DMS153 (cell line): ENCODE measurements around the gene BMP2K.
"Not testable (repeated sequence)": the region's sequence is repeated elsewhere in the genome, so short reads cannot be mapped to it uniquely, and the experiment has no call there.

Source experiments
- DNase-seq: peaks from one replicate; lab custom pipeline; 2025; lab: John Stamatoyannopoulos, UW

BMP2K gene

DNA sequence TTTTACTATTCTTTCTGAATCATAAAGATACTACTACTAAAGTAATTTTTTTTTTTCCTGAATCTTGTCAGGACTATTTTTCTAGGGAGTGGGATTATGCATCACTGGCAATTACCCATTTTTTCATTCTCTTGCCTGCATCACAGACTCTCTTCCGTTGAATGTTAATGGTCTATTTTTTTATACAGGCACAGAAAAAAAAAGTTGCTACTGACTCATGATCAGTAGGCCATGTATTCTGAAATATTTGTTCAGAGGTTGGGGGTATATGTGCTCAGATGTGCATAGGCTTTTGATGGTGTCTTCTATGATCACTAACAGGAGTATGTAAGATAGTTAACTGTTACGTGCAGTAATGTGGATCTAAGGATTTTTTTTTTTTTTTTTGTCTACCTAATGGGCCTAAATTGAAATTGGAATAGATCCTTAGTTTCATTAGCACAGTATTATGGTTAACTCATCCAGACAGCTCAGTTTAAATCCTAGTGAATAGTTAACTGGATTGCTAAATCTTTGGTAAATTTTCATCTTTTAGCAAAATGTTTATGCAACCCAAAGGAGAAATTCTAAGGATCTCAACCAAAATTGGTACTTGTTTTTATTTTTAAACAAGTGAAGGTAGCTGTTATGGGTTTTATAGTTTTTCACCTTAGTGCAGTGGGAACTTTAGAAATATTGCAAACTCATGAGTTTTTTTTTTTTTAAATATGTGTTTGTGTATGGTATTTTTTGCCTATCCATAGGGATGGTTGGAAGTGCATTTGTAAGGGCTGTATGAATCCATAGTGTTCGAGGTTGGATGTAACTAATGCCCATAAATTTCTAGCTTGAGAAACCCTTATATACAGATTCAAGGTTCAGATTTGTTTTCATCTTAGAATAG is 12.1 kb downstream of the BMP2K start:
- DNase-seq, result no peak

DNA sequence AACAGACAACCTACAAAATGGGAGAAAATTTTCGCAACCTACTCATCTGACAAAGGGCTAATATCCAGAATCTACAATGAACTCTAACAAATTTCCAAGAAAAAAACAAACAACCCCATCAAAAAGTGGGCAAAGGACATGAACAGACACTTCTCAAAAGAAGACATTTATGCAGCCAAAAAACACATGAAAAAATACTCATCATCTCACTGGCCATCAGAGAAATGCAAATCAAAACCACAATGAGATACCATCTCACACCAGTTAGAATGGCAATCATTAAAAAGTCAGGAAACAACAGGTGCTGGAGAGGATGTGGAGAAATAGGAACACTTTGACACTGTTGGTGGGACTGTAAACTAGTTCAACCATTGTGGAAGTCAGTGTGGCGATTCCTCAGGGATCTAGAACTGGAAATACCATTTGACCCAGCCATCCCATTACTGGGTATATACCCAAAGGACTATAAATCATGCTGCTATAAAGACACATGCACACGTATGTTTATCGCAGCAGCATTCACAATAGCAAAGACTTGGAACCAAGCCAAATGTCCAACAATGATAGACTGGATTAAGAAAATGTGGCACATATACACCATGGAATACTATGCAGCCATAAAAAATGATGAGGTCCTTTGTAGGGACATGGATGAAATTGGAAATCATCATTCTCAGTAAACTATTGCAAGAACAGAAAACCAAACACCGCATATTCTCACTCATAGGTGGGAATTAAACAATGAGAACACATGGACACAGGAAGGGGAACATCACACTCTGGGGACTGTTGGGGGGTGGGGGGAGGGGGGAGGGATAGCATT is 19.7 kb downstream of the BMP2K start:
- not testable (repeated sequence) for DNase-seq

DNA sequence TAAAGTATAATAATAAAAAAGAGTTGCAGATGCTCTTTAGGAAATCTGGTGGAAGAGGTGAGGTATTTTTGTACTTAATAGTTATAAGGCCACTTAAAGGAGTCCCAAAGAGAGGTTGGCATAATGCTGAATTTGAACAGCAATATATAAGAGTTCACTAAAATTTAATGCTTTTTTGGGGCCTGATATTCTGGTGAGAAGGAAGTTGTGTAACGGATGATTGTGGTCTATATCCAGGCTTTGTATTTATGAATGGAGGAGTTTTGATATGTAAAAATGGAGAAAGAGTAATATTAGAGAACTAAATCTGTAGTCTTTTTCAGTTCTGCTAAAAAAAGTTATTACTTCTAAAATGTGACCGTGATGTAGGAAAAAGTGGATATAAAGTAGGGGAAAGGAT is 20.4 kb downstream of the BMP2K start:
- no peak for DNase-seq

DNA sequence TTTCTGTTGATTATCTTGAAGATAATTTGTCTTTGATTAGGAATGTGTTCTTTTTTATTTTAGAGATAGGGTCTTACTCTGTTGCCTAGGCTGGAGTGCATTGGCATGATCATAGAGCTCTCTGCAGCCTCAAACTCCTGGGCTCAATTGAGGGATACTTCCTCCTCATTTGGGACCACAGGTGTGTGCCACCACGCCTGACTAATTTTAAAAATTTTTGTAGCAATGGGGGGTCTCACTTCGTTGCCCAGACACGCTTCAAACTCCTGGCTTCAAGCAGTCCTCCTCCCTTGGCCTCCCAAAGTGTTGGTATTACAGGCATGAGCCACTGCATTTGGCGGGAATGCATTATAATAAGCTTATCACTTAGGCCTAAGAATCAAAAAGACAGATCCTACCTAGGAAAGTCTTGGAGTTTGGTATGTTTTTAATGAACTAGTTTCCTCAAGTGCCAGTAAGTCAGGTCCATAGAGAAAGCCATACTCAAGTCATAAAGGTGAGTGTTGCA is 21.7 kb downstream of the BMP2K start:
- DNase-seq, result no peak

DNA sequence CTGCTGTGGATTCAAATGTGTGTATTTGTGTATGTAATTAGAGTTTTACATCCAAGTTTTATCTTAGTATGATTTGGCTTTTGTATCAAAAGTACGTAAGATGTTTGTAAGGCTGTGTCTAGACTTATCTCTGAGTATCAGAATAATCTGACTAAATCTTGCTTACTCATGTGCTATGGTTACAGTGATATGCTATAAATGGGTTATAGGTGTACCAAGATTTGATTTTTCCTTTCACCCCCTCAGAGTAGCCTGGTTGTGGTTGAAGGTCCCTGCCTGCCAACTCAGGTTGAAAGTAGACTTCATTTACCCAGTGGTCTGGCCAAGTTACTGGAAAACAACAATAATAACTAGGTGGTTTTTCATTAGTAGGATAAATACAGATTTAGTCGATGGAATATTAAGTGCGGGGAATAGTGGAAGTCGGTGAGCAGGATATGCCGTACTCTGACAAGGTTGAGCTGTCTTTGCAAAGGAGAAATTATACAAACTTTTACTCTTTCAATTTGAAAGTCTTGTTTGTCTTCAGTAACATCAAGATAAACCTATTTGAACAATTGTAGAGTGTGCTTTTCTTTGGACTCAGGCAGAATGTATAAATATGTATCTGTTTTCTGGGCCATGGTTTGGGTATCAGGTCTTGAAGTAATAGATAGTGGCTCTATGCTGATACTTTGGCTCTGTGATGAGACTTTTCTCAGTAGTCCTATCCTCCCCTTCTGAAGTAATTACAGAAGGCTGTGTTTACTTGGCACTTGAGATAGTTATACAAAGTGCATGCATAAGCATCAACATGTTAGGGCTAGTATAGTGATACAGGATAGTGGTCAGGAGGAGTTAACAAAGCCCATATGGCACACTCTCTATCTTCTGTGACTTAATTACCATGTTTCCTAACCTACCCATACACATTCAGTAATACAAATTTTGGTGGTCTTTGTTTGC is 23.7 kb downstream of the BMP2K start:
- peak; percentile 35 for DNase-seq

DNA sequence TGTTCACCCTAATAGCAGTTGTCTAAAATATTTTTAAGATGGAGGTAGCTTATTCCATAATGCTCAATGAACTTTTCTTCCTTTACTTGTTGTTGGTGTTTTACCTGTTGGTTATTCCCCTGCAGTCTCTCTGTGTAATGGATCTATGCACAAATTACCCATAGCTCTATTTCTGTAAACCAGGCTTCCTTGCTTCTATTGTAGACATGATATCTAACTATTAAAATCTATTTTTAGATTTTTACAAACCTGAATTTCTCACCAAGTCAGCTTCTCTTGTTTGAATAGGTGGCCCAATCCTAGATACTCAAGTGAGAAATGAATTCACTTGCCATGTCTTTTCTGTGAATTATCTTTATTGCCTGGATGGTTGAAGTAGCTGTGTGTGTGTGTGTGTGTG is 24.8 kb downstream of the BMP2K start:
- no peak for DNase-seq

DNA sequence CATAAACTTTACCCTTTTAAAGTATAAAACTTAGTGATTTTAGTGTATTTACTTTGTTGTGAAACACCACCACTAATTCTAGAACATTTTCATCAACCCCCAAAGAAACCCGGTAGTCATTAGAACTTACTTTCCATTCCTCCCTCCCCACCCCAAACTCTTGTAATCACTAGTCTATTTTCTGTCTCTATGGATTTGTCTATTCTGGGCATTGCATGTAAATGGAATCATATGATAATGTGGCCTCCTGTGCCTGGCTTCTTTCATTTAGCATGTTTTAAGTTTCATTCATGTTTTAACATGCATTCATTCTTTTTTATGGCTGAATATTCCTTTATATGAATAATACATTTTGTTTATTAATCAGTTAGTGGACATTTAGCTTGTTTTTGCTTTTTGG is 27.8 kb downstream of the BMP2K start:
- no peak for DNase-seq

DNA sequence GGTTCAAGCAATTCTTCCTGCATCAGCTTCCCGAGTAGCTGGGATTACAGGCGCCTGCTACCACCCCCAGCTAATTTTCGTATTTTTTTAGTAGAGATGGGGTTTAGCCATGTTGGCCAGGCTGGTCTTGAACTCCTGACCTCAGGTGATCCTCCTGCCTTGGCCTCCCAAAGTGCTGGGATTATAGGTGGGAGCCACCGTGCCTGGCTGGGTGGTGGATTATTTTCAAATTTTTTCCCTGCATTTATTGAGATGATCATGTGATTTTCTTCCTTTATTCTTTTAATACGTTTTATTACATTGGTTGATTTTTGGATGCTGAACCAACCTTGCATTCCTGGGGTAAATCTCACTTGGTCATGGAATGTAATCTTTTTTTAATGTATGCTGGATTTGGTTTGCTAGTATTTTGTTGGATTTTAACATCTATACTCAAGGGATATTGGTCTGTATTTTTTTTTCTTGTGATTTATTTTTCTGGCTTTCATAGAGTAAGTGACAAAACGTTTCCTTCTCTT is 30.9 kb downstream of the BMP2K start:
- DNase-seq, result no peak

DNA sequence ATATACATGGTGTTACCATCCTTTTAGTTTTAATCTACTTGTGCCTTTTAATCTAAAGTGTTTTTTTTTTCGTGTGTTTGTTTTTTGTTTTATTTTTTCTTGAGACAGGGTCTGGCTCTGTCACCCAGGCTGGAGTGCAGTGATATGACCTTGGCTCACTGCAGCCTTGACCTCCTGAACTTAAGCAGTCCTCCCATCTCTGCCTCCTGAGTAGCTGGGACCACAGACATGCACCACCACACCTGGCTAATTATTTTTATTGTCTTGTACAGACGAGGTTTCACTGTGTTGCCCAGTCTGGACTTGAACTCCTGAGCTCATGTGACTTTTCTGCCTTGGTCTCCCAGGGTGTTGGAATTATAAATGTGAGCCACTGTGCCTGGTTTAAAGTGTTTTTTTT is 33.1 kb downstream of the BMP2K start:
- DNase-seq, result no peak

DNA sequence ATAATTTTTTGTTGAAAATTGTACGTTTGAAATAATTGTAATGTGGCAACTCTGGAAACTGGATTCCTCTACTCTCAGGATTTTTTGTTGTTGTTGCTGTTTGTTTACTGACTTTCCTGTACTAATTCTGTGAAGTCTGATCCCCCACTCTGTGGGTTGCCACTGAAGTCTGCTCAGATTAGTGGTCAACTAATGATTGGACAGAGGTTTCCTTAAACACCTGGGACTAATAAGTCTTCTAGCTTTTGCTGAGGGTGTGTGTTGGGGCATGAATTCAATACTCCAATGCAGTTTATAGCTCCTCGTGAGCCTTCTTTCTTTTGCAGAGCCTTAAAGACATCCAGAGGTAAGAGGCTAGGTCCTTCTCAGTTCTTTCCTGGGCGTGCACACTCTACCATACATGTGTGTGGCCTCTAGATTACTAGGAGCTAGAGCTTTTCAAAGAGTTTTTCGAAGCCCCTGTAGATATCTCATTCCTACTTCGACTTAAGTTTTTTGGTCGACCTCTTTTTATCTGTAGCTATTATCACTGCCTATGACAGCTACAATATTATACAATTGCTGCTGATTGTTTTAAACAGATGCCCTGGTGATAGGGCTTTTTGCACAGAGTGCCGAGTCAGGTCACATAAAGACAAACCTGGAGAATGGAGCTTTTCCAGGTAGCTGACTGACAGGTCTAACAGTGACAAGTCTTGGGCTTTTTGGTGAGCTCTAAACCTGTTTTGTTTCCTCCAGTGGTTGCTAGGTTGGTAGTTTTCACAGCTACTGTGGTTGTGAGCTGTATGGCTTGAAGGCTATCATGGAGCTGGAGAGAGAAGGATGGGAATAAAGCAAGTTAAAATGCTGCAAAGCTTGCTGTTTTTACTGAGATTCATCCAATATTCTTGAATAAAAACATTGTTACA is 34.0 kb downstream of the BMP2K start:
- no peak for DNase-seq

DNA sequence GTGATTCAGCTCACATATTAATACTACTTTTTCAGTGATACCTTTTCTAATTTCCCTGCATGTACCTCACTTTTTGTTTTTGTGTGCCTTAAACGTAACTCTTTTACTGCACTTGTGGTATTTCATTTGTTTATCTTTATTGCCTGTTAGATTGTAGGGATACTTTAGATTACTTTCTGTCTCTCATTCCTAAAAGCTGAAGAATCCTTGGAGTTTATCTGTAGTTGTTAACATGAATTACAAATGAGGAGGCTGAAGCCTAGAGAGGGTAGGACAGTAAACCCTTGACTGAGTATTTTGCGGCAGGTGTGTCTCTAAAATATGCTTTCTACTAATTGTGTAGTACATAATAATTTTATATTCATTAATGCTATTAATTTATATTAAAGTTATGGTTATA is 34.9 kb downstream of the BMP2K start:
- DNase-seq, result no peak

DNA sequence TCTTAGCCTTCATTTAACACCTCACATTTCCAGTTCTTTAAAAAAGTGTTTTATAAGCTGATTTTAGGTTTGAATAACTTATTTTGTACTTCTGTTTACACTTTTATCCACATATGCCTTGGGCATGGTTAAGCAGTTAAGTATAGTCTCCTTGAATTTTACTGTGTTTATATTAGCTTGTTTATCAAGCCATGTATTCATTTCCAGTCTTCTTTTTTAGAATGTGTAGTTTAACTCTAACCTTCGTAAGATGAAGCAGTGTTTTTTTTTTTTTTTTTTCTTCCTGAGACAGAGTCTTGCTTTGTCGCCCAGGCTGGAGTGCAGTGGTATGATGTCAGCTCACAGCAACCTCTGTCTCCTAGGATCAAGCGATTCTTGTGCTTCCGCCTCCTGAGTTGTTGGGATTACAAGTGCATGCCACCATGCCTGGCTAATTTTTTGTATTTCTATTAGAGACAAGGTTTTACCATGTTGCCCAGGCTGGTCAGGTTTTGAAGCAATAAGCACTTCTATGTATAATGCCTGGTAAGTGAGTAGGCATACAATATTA is 42.5 kb downstream of the BMP2K start:
- DNase-seq, result no peak

DNA sequence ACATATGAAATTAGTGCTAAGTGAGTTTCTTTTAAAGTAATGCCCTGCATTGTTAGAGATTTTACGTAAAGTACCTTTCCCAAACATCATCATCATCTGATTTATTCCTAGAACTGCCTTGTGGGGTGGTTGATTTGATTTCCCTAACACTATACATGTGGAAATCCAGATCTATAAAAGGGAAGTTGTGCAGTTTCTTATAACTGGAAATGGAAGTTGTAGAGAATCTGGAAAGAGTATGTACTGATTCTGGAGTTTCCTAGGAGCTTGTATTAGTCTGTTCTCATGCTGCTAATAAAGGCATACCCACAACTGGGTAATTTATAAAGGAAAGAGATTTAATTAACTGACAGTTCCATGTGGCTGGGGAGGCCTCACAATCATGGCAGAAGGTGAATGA is 47.9 kb downstream of the BMP2K start:
- DNase-seq, result no peak

DNA sequence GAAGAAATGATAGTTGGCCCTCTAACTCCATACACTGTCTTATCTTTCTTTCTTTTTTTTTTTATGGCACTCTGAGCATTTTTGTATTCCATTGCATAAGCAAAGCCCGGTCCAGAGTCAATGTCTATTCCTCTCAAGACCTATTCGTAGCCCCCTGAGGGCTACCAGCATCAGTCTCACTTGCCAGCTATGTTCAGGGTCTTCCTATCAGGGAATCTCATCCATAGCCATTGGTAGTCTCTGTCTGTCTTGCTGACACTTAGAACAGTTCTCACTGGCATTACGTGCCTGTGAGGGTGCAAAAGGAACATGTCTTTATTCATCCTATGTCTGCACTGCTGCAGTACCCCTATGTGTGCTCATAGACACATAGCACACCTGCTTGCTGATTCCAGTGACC is 51.0 kb downstream of the BMP2K start:
- no peak for DNase-seq

DNA sequence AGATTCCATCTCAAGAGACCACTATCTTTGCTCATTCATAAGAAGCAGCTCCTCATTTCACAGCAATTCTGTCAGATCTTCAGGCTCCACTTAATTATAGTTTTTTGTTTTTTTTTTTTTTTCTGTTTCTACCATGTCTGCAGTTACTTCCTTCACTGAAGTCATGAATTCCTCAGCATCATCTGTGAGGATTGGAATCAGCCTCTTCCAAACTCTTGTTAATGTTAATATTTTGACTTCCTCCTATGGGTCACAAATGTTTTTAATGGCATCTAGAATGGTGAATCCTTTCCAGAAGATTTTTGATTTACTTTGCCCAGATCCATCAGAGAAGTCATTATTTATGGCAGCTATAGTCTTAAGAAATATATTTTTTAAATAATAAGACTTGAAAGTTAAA is 53.1 kb downstream of the BMP2K start:
- no peak for DNase-seq

DNA sequence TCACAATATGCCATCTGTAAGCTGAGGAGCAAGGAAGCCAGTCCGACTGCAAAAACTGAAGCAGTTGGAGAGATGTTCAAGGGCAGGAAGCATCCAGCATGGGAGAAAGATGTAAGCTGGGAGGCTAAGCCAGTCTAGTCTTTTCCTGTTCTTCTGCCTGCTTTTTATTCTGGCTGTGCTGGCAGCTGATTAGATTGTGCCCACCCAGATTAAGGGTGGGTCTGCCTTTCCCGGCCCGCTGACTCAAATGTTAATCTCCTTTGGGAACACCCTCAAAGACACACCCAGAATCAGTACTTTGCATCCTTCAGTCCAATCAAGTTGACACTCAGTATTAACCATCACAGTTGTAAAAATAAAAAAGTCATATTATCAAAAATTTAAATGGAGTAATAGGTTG is 63.5 kb downstream of the BMP2K start:
- DNase-seq, result not testable (repeated sequence)

DNA sequence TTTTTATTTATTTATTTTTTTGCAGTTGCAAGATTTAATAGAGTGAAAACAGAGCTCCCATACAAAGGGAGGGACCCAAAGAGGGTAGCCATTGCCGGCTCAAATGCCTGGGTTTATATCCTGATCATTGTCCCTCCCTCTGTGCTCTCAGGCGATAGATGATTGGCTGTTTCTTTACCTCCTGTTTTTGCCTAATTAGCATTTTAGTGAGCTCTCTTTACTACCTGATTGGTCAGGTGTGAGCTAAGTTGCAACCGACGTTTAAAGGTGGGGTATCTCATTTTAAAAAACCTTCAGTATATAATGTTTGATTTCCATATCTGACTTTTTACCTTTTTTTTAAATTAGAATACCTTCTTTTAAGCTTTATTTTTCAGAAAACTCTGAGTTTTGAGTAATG is 64.1 kb downstream of the BMP2K start:
- DNase-seq, result not testable (repeated sequence)

DNA sequence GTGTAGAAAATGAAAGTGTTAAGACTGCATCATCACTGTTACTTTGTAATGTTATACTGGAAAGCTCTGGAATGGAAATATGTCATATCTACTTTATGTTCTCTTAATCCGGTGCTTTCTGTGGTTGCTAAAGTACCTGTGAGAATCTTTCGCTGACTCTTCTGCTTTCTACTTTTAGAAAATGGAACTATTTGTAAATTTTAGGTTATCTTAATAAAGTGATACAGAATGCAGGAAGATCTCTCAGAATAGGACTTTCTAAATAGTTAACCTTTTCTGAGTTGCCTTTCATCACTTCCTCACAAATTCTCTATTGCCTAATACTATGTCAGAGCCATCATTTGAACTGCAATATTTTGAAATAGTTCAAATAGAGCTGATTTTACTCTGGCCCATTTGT is 69.3 kb downstream of the BMP2K start:
- DNase-seq, result no peak

DNA sequence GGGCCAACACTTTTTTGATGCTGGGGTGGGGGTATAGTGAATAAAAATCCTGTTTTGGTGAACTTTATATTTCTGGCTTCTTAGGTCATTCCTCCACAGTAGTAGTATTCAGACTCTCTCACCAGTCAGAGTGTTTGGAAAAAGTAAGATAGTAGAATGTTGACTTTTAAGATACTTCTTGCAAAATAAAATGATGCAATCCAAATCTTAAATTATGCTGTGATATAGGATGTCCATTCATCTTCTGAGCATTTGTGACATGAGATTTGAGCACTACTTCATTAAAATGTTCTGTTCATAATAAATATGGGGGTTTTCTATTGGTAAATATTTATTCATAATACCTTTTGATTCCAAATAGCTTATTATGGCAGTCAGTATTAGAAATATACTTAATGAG is 70.1 kb downstream of the BMP2K start:
- DNase-seq, result no peak

DNA sequence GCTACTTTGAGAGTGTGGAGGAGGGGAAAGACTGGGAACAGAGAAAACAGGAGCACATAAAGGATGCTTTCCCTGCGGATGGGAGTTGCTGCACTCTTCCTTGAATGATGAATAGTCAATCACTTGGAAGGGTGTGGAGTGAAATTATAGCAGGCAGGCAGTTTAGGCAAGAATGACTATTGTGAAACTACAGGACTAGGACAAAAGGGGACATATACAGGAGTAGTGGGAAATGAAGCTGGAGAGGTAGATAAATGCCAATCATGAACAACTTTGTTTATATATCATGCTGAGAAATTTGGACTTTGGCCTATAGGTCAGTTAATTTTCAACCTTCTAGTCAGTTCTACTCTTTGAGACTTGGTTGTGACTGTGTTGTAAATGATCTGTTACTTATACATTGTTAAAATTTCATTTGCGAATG is 86.2 kb downstream of the BMP2K start:
- no peak for DNase-seq
